Type B pancreatic cell (in vitro differentiated cells): ENCODE data around the gene USP10. TPM values are rescaled to one million over a fixed set of nuclear protein-coding genes. Genes with fewer than 3 reads are reported as not detected.

Experiments used
- DNase-seq: peaks from one replicate; pipeline ENCODE4 v3.0.0; 2021; ENCODE audit warnings: mixed read lengths; ENCODE audit not compliant: unreplicated experiment; ENCODE audit errors: extremely low spot score
- H3K27ac Mint-ChIP-seq: 2 replicates; pipeline ENCODE4 v1.8.0; 2021; ENCODE audit warnings: mild to moderate bottlenecking, mixed read lengths
- H3K27me3 Mint-ChIP-seq: 2 replicates; pipeline ENCODE4 v1.8.0; 2021; ENCODE audit warnings: mixed read lengths
- H3K36me3 Mint-ChIP-seq: 2 replicates; pipeline ENCODE4 v1.8.0; 2021; ENCODE audit warnings: mixed read lengths
- H3K4me1 Mint-ChIP-seq: one replicate; pipeline ENCODE4 v1.8.0; 2021; ENCODE audit warnings: mixed read lengths; ENCODE audit not compliant: unreplicated experiment
- H3K4me3 Mint-ChIP-seq: 2 replicates; pipeline ENCODE4 v1.8.0; 2021; ENCODE audit warnings: mild to moderate bottlenecking, mixed read lengths
- H3K9me3 Mint-ChIP-seq: 2 replicates; pipeline ENCODE4 v1.8.0; 2021; ENCODE audit warnings: mixed read lengths
- total RNA-seq: library from RNA; stranded (reverse); gene quantifications from 2 replicates; pipeline ENCODE4 v1.2.1, GENCODE V29; 2021; ENCODE audit warnings: low replicate concordance
- TF ChIP-seq, protein P1 (sequence below): fragments of 200-600 bp; sonication (generic); conservative IDR thresholded peaks from 2 replicates; pipeline ENCODE4 v1.5.0; 2021; ENCODE audit warnings: antibody characterized with exemption, mild to moderate bottlenecking

Gene USP10
- total RNA-seq, 1 donor from 2014 or later = 110 TPM

DNA sequence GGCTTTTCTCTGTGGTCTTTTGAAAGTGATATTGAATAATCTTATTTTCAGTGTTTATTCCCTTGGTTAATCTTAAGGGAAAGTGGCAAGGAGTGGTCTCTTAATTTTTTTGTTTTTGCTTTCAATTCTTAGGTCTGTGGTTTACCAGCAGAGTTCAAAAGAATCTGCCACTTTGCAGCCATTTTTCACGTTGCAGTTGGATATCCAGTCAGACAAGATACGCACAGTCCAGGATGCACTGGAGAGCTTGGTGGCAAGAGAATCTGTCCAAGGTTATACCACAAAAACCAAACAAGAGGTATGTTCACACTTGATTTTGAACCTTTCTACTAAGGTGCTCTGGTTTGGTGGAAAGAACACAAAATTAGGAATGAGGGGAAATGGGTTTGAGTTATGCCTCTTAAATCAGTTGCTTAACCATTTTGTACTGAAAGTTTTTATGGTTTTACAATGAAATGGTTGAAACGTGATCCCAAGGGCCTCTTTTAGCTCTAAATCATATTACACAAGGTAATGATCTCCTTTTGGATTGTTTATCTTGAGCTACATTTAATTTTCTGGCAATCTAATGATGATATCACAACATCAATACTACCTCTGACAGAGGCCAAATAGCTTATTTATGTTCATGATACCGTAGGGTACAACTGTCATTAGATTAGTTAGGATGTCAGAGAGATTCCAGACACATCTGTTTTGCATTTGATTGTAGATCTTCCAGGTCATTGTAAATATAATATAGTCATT is 68.4 kb downstream of the USP10 start:
- Mint-ChIP-seq H3K27ac (no peak overlapping the region), H3K4me3 (no peak overlapping the region), H3K27me3 (no peaks in the 10 kb centered on the region)

DNA sequence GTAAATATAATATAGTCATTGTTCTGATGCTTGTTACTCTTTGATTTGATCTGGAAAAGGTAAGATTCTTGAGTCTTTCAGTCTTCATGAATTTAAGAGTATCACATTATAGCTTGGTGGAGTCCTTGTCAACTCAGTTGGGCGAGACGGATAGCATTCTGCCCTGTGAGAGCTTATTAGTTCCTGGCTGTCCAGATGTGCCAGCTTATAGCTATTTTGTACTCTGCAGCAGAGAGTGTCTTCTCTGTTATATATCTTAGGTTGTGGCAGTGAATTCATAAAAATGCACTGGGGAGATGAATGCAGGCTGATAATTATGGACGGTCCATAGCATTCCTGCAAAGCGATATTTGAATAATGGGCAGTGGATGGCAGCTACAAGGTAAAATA is 69.0 kb downstream of the USP10 start:
- TF ChIP-seq, protein P1, sequence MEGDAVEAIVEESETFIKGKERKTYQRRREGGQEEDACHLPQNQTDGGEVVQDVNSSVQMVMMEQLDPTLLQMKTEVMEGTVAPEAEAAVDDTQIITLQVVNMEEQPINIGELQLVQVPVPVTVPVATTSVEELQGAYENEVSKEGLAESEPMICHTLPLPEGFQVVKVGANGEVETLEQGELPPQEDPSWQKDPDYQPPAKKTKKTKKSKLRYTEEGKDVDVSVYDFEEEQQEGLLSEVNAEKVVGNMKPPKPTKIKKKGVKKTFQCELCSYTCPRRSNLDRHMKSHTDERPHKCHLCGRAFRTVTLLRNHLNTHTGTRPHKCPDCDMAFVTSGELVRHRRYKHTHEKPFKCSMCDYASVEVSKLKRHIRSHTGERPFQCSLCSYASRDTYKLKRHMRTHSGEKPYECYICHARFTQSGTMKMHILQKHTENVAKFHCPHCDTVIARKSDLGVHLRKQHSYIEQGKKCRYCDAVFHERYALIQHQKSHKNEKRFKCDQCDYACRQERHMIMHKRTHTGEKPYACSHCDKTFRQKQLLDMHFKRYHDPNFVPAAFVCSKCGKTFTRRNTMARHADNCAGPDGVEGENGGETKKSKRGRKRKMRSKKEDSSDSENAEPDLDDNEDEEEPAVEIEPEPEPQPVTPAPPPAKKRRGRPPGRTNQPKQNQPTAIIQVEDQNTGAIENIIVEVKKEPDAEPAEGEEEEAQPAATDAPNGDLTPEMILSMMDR = no peak
- Mint-ChIP-seq H3K27me3 (no peaks in the 10 kb centered on the region), H3K4me3 (no peak overlapping the region), H3K36me3 (peaks cover 56% of the 10 kb centered on the region), H3K4me1 (peaks cover 9% of the 10 kb centered on the region), H3K9me3 (no peaks in the 10 kb centered on the region), H3K27ac (no peak overlapping the region)
- DNase-seq = no peak

More for the DNA sequence above, 68.4 kb downstream of the USP10 start:
- DNase-seq = no peak
- TF ChIP-seq, protein P1 = no peak
- Mint-ChIP-seq H3K9me3 (no peaks in the 10 kb centered on the region), H3K4me1 (peaks cover 9% of the 10 kb centered on the region), H3K36me3 (peaks cover 58% of the 10 kb centered on the region)

DNA sequence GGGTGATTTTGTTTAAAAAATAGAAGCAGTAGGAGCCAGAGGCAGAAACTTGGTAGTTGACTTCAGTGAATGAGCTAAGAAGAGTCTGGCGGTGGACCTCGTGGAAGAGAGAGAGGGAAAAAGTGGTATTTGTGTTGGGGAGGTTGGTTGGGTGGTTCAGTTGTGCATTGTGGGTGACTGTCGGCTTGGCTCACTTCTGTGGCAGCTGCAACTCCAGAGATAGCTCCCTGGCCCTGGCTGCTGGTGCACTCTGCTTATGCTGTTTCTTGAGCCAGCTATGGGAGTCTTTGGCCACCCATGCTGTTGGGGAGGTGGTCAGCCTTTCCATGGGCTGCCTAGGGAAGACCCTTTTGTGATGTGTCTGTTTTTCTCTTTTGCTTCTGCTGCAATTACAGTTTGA is 69.6 kb downstream of the USP10 start:
- TF ChIP-seq, protein P1 = no peak
- no peak overlapping the region for H3K27ac Mint-ChIP-seq
- H3K36me3 Mint-ChIP-seq = peaks cover 50% of the 10 kb centered on the region
- no peaks in the 10 kb centered on the region for H3K27me3 Mint-ChIP-seq
- peaks cover 9% of the 10 kb centered on the region for H3K4me1 Mint-ChIP-seq
- no peak for DNase-seq
- H3K4me3 Mint-ChIP-seq = no peak overlapping the region
- H3K9me3 Mint-ChIP-seq = no peaks in the 10 kb centered on the region

DNA sequence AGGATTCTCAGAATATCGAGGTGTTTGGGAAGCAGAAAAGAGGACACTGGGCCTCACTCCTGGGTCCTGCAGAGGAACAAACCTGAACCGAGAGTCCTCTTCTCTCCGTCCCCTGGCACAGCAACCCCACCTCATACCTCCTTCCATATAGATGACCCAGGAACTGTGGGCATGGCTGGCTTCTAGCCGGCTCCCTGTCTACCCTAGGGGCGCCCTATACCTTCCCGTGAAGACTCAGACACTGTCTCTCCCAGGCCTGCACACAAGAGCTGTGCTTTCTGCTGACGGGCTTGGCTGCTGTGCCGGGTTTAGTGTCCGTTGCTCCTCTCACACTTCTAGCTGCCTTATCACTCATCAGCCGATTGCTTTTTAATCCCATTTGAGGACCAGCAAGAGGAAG is 73.5 kb downstream of the USP10 start:
- H3K4me1 Mint-ChIP-seq = no peaks in the 10 kb centered on the region
- DNase-seq = no peak
- TF ChIP-seq, protein P1 = no peak
- H3K27ac Mint-ChIP-seq = no peak overlapping the region
- H3K36me3 Mint-ChIP-seq = peaks cover 34% of the 10 kb centered on the region
- H3K27me3 Mint-ChIP-seq = no peaks in the 10 kb centered on the region
- no peaks in the 10 kb centered on the region for H3K9me3 Mint-ChIP-seq
- H3K4me3 Mint-ChIP-seq = no peak overlapping the region

DNA sequence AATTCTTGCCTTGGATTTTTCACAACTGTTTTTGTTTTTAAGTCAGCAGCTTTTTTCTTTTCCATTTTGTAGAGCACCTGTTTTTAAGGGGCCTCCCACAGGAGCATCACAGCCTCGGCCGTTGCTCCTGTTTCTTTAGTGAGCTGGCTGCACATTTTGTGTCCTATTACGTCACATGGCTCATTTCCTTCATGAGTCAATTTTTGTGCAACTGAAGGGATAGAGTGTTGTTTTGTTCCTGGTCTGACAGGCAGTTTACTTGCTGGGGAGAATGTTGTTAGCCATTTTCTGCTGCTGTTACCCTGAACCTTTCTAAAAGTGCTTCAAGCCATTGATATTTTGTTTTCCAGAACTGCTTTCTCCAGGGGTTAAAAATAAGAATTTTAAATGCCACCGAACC is 75.0 kb downstream of the USP10 start:
- no peak overlapping the region for H3K4me3 Mint-ChIP-seq
- no peaks in the 10 kb centered on the region for H3K4me1 Mint-ChIP-seq
- H3K27me3 Mint-ChIP-seq = no peaks in the 10 kb centered on the region
- peaks cover 33% of the 10 kb centered on the region for H3K36me3 Mint-ChIP-seq
- TF ChIP-seq, protein P1 = no peak
- H3K27ac Mint-ChIP-seq = no peak overlapping the region
- no peak for DNase-seq
- peaks cover 2% of the 10 kb centered on the region for H3K9me3 Mint-ChIP-seq
